HCT116 (cell line): ENCODE data around the gene SND1. TPM values are rescaled to one million over a fixed set of nuclear protein-coding genes. Genes with fewer than 3 reads are reported as not detected.

Experiments
- ATAC-seq: fragments of 200-7000 bp; cut with Tn5 transposase; 2 replicates; pipeline ENCODE4 v1.9.1; 2020; ENCODE audit warnings: mild to moderate bottlenecking, moderate library complexity
- BruUV-seq: library from RNA; stranded (reverse); fragments of 400-500 nt; replicated peaks from 2 replicates; lab custom pipeline; 2021; lab: Mats Ljungman, UMichigan
- CTCF ChIA-PET: fragments of 300-600 bp; sonication (Branson Sonifier 250); formaldehyde crosslinking; loops from one replicate; lab custom pipeline; 2021; ENCODE audit warnings: antibody characterized with exemption; lab: Charles Lee
- POLR2A ChIA-PET: fragments of 300-600, 350-600 bp; sonication (Branson Sonifier 250); formaldehyde crosslinking; loops from one replicate; lab custom pipeline; 2021; ENCODE audit warnings: antibody characterized with exemption; lab: Charles Lee
- RAD21 ChIA-PET, 2 experiments: fragments of 300-600 bp; sonication (Branson Sonifier 250); formaldehyde crosslinking; loops; one replicate each; lab custom pipeline; 2023; ENCODE audit warnings: low total read pairs in 2 of 2; ENCODE audit not compliant: uncharacterized antibody in 2 of 2, unreplicated experiment in 2 of 2, low non-redundant PET in 1 of 2; lab: Charles Lee
- DNase-seq: peaks from one replicate; pipeline ENCODE4 v3.0.0-alpha.2; 2010; ENCODE audit warnings: low read depth, low spot score
- H2AFZ ChIP-seq: fragments of 200-600 bp; shearing (Covaris generic), sonication (generic); 2 replicates; pipeline ENCODE4 v1.6.1; 2017; ENCODE audit warnings: low read depth, mixed run types, mixed read lengths, antibody characterized with exemption, low read length; ENCODE audit not compliant: poor library complexity, severe bottlenecking
- H3K27ac ChIP-seq: 2 replicates; pipeline ENCODE4 v1.5.1; 2012; ENCODE audit warnings: low read depth, low read length
- H3K27me3 ChIP-seq: fragments of 200-600 bp; sonication (generic); 2 replicates; pipeline ENCODE4 v1.6.1; 2016; ENCODE audit warnings: mixed run types, low read length, mixed read lengths; ENCODE audit not compliant: insufficient read depth
- H3K36me3 ChIP-seq, 2 experiments: fragments of 200-500 bp in 1 of 2; fragments of 200-600 bp in 1 of 2; sonication (Bioruptor generic) in 1 of 2; sonication (generic) in 1 of 2; 2 replicates each; pipeline versions ENCODE4 v1.5.1 to v1.6.1; 2014 to 2016; ENCODE audit warnings: low read length in 2 of 2, inconsistent platforms in 1 of 2, mixed read lengths in 1 of 2, mixed run types in 1 of 2; ENCODE audit not compliant: insufficient read depth in 2 of 2, control insufficient read depth in 1 of 2
- H3K4me1 ChIP-seq, 2 experiments: fragments of 200-600 bp in 1 of 2; sonication (generic) in 1 of 2; 2 replicates each; pipeline versions ENCODE4 v1.5.1 to v1.6.1; 2012 to 2017; ENCODE audit warnings: low read length in 2 of 2, inconsistent platforms in 1 of 2, mild to moderate bottlenecking in 1 of 2, mixed read lengths in 1 of 2, mixed run types in 1 of 2, moderate library complexity in 1 of 2; ENCODE audit not compliant: insufficient read depth in 2 of 2, control insufficient read depth in 1 of 2
- H3K4me2 ChIP-seq: fragments of 200-600 bp; sonication (generic); 2 replicates; pipeline ENCODE4 v1.6.1; 2017; ENCODE audit warnings: mixed run types, low read length, mixed read lengths
- H3K4me3 ChIP-seq, 2 experiments: fragments of 200-600 bp in 1 of 2; sonication (generic) in 1 of 2; replicated peaks in 1 of 2; 2 replicates each; pipeline ENCODE4 v1.5.1; 2011 to 2016; ENCODE audit warnings: low read length in 2 of 2, control low read depth in 1 of 2, low read depth in 1 of 2, mild to moderate bottlenecking in 1 of 2, mixed read lengths in 1 of 2, mixed run types in 1 of 2
- H3K79me2 ChIP-seq: fragments of 200-600 bp; sonication (generic); 2 replicates; pipeline ENCODE4 v1.6.1; 2017; ENCODE audit warnings: mild to moderate bottlenecking, mixed run types, low read length, moderate library complexity, mixed read lengths; ENCODE audit not compliant: insufficient read depth
- H3K9ac ChIP-seq: fragments of 200-600 bp; sonication (generic); 2 replicates; pipeline ENCODE4 v1.6.1; 2016; ENCODE audit warnings: low read length, mixed read lengths
- H3K9me2 ChIP-seq: fragments of 200-600 bp; sonication (generic), shearing (Covaris generic); 2 replicates; pipeline ENCODE4 v1.6.1; 2017; ENCODE audit warnings: mixed run types, mild to moderate bottlenecking, moderate library complexity; ENCODE audit not compliant: insufficient read depth
- H3K9me3 ChIP-seq, 2 experiments: fragments of 200-500 bp in 1 of 2; fragments of 200-600 bp in 1 of 2; sonication (Bioruptor generic) in 1 of 2; sonication (generic) in 1 of 2; 2 replicates each; pipeline ENCODE4 v1.6.1; 2014 to 2017; ENCODE audit warnings: low read length in 2 of 2, mixed read lengths in 2 of 2, inconsistent platforms in 1 of 2, low read depth in 1 of 2, mild to moderate bottlenecking in 1 of 2, mixed run types in 1 of 2, moderate library complexity in 1 of 2; ENCODE audit not compliant: control insufficient read depth in 1 of 2, insufficient read depth in 1 of 2
- H4K20me1 ChIP-seq: fragments of 200-600 bp; sonication (generic), shearing (Covaris generic); 2 replicates; pipeline ENCODE4 v1.6.1; 2017; ENCODE audit warnings: mixed run types, mild to moderate bottlenecking, moderate library complexity; ENCODE audit not compliant: insufficient read depth
- CBX3 ChIP-seq: IDR thresholded peaks from 2 replicates; pipeline ENCODE4 v1.6.1; 2012; ENCODE audit warnings: low read depth
- CEBPB ChIP-seq: IDR thresholded peaks from 2 replicates; pipeline ENCODE4 v1.6.1; 2012; ENCODE audit warnings: low read depth
- FOSL1 ChIP-seq: IDR thresholded peaks from 2 replicates; pipeline ENCODE4 v1.6.1; 2012; ENCODE audit warnings: low read depth
- POLR2AphosphoS5 ChIP-seq: IDR thresholded peaks from 2 replicates; pipeline ENCODE4 v1.6.1; 2011; ENCODE audit warnings: mild to moderate bottlenecking, low read depth, low read length, moderate library complexity
- REST ChIP-seq: IDR thresholded peaks from 2 replicates; pipeline ENCODE4 v1.6.1; 2012; ENCODE audit warnings: low read depth
- SIN3A ChIP-seq: IDR thresholded peaks from 2 replicates; pipeline ENCODE4 v1.6.1; 2012; ENCODE audit warnings: low read depth
- TCF7L2 ChIP-seq: IDR thresholded peaks from 2 replicates; pipeline ENCODE4 v1.7.0; 2011; ENCODE audit warnings: borderline replicate concordance, inconsistent platforms; ENCODE audit not compliant: insufficient read depth, insufficient read length; ENCODE audit errors: extremely low read depth
- intact Hi-C: fragments of 100-400 bp; cut with micrococcal nuclease; formaldehyde crosslinking; loops from 2 replicates; pipeline ENCODE4 v1.10.0; 2022
- total RNA-seq: library from RNA; stranded (reverse); gene quantifications from one replicate; pipeline ENCODE4 v1.2.1, GENCODE V29; 2021; ENCODE audit not compliant: unreplicated experiment

SND1 gene
- total RNA-seq, 1 experiment from 2014 or later = 169 TPM

- H2AFZ ChIP-seq = no peak overlapping the region
- H3K4me2 ChIP-seq = no peak overlapping the region
- H3K9me3 ChIP-seq = no peaks in the 10 kb centered on the region
- H3K9me2 ChIP-seq = no peaks in the 10 kb centered on the region
- no peak for DNase-seq
- ATAC-seq = no peak
- no peaks in the 10 kb centered on the region for H3K79me2 ChIP-seq
- no TSS peak for BruUV-seq
- no peak overlapping the region for H3K27ac ChIP-seq
- no peaks in the 10 kb centered on the region for H4K20me1 ChIP-seq
- H3K4me3 ChIP-seq = no peak overlapping the region
- H3K36me3 ChIP-seq = peaks cover 0 to 2% of the 10 kb centered on the region in 2 experiments; a peak in 1 of 4 replicates
- ChIA-PET RAD21 (no interaction called here), CTCF (no interaction called here), POLR2A (no interaction called here)
- no peak overlapping the region for H3K9ac ChIP-seq
- intact Hi-C loops = no loop called here
- no peak for TF ChIP-seq SIN3A
- TF ChIP-seq TCF7L2 = no peak
- no peak for TF ChIP-seq CBX3
- no peak for TF ChIP-seq FOSL1
- TF ChIP-seq CEBPB = no peak
- no peak for TF ChIP-seq POLR2AphosphoS5
- TF ChIP-seq REST = no peak
- H3K4me1 ChIP-seq = no peaks in the 10 kb centered on the region
- H3K27me3 ChIP-seq = no peaks in the 10 kb centered on the region
Observed at GRCh38 chr7:128073671-128074310, 421.8 kb downstream of the SND1 start.
